AG04450 (cell line): ENCODE results near the gene ADAM10. TPM values are rescaled to one million over a fixed set of nuclear protein-coding genes. Genes with fewer than 3 reads are reported as not detected.

Source experiments
- CTCF ChIA-PET: fragments of 300-600, 350-600 bp; formaldehyde crosslinking; extraction: SDS; loops from one replicate; lab custom pipeline; 2022; ENCODE audit warnings: antibody characterized with exemption, inconsistent platforms; lab: Charles Lee
- POLR2A ChIA-PET: fragments of 350-600 bp; formaldehyde crosslinking; extraction: SDS; loops from one replicate; lab custom pipeline; 2021; ENCODE audit warnings: antibody characterized with exemption, inconsistent platforms; lab: Yijun Ruan, JAX
- DNase-seq: peaks from one replicate; pipeline ENCODE4 v3.0.0-alpha.2; 2011; ENCODE audit warnings: low read depth, low spot score
- H3K27ac ChIP-seq: one replicate; pipeline ENCODE4 v1.5.1; 2012; ENCODE audit warnings: low read depth, low read length, control low read depth
- H3K27me3 ChIP-seq: one replicate; pipeline ENCODE4 v1.6.0; 2012; ENCODE audit warnings: low read length; ENCODE audit not compliant: control insufficient read depth, insufficient read depth
- H3K4me3 ChIP-seq: 2 replicates; pipeline ENCODE4 v1.5.1; 2011; ENCODE audit warnings: mild to moderate bottlenecking, low read depth, low read length, control low read depth
- H3K9me3 ChIP-seq: 2 replicates; pipeline ENCODE4 v1.5.1; 2012; ENCODE audit warnings: low read length; ENCODE audit not compliant: control insufficient read depth, insufficient read depth
- CTCF ChIP-seq: IDR thresholded peaks from 2 replicates; pipeline ENCODE4 v1.5.1; 2011; ENCODE audit warnings: low read depth, low read length, control low read depth, inconsistent platforms
- polyA plus RNA-seq: library from polyadenylated mRNA; depleted of rRNA; stranded (reverse); fragments of >200 nt; gene quantifications from 2 replicates; pipeline ENCODE4 v1.2.3, GENCODE V29; 2011

Gene ADAM10
- polyA plus RNA-seq, 1 experiment: 220 TPM

- Histone ChIP-seq H3K27me3 (peaks cover 10% of the 10 kb centered on the region), H3K27ac (no peak overlapping the region), H3K4me3 (no peak overlapping the region), H3K9me3 (peaks cover 3% of the 10 kb centered on the region; the same call in 1 of the 2 replicates)
- ChIA-PET CTCF (no interaction called here), POLR2A (no interaction called here)
- DNase-seq: no peak
- no peak for TF ChIP-seq CTCF
These were observed 193.0 kb downstream of the ADAM10 start for GRCh38 chr15:58556541-58556940.

- Histone ChIP-seq H3K9me3 (peaks cover 3% of the 10 kb centered on the region; the same call in 1 of the 2 replicates), H3K27ac (no peak overlapping the region), H3K4me3 (no peak overlapping the region), H3K27me3 (peaks cover 10% of the 10 kb centered on the region)
- no peak for DNase-seq
- no peak for TF ChIP-seq CTCF
- POLR2A ChIA-PET: no interaction called here
- CTCF ChIA-PET: no interaction called here
These were observed 193.5 kb downstream of the ADAM10 start for GRCh38 chr15:58556028-58556361.

- Histone ChIP-seq H3K27me3 (peaks cover 10% of the 10 kb centered on the region), H3K4me3 (no peak overlapping the region), H3K27ac (no peak overlapping the region), H3K9me3 (peaks cover 3% of the 10 kb centered on the region; the same call in 1 of the 2 replicates)
- ChIA-PET CTCF (no interaction called here), POLR2A (no interaction called here)
- no peak for TF ChIP-seq CTCF
- DNase-seq: no peak
These were observed 194.1 kb downstream of the ADAM10 start for GRCh38 chr15:58555162-58556027.

GRCh38 chr15:58554758-58555157, 194.7 kb downstream of the ADAM10 start:
- ChIA-PET POLR2A (no interaction called here), CTCF (no interaction called here)
- Histone ChIP-seq H3K27ac (no peak overlapping the region), H3K4me3 (no peak overlapping the region), H3K9me3 (peaks cover 3% of the 10 kb centered on the region; the same call in 1 of the 2 replicates), H3K27me3 (peaks cover 10% of the 10 kb centered on the region)
- TF ChIP-seq CTCF: no peak
- no peak for DNase-seq

GRCh38 chr15:58553365-58553918, 196.1 kb downstream of the ADAM10 start:
- no peak overlapping the region for H3K4me3 ChIP-seq
- no peak for TF ChIP-seq CTCF
- no peak for DNase-seq
- ChIA-PET CTCF (no interaction called here), POLR2A (no interaction called here)
- H3K9me3 ChIP-seq: peaks cover 3% of the 10 kb centered on the region; the same call in 1 of the 2 replicates
- peaks cover 10% of the 10 kb centered on the region for H3K27me3 ChIP-seq
- no peak overlapping the region for H3K27ac ChIP-seq
